ENCODE data around the gene POU3F1.

POU3F1 gene

GRCh38 chr1:38084113-38084512 is 37.5 kb upstream of the POU3F1 start:
- H3K9me2 ChIP-seq (ENCODE audit: low read depth, low read length): no peaks in the 10 kb centered on the region
- no peak overlapping the region for H3K4me3 ChIP-seq (ENCODE audit: low read depth, low read length, poor library complexity, severe bottlenecking)
- TF ChIP-seq CTCF (IDR thresholded peaks at IDR 0.05; ENCODE audit: low read length): no peak
- no peak for TF ChIP-seq EZH2 (IDR thresholded peaks at IDR 0.05; ENCODE audit: borderline replicate concordance, low read length)
- H3K9ac ChIP-seq (ENCODE audit: low read length): no peak overlapping the region
- H2AFZ ChIP-seq (ENCODE audit: low read length): no peak overlapping the region
- no peaks in the 10 kb centered on the region for H3K79me2 ChIP-seq (ENCODE audit: insufficient read depth, low read length)
- no peaks in the 10 kb centered on the region for H3K36me3 ChIP-seq (ENCODE audit: insufficient read depth, low read length)
- H3K4me1 ChIP-seq (ENCODE audit: insufficient read depth, low read length, severe bottlenecking): no peaks in the 10 kb centered on the region
- H3F3A ChIP-seq (ENCODE audit: insufficient read depth, low read length): no peaks in the 10 kb centered on the region
- no peak overlapping the region for H3K27ac ChIP-seq (ENCODE audit: low read depth, low read length, poor library complexity, severe bottlenecking)
- H3K9me3 ChIP-seq (ENCODE audit: low read length): no peaks in the 10 kb centered on the region
- H3K27me3 ChIP-seq (ENCODE audit: insufficient read depth, low read length): 0 out of 2 replicates have a peak, but pooled peaks cover 4% of the 10 kb centered on the region
- no peak overlapping the region for H3K4me2 ChIP-seq (ENCODE audit: low read length)
- no peaks in the 10 kb centered on the region for H4K20me1 ChIP-seq (ENCODE audit: insufficient read depth, low read length)

GRCh38 chr1:38083541-38083940 is 36.9 kb upstream of the POU3F1 start:
- Histone ChIP-seq H3K27ac (ENCODE audit: low read depth, low read length, poor library complexity, severe bottlenecking) (no peak overlapping the region), H3F3A (ENCODE audit: insufficient read depth, low read length) (no peaks in the 10 kb centered on the region), H4K20me1 (ENCODE audit: insufficient read depth, low read length) (no peaks in the 10 kb centered on the region), H3K9me2 (ENCODE audit: low read depth, low read length) (no peaks in the 10 kb centered on the region), H2AFZ (ENCODE audit: low read length) (no peak overlapping the region), H3K27me3 (ENCODE audit: insufficient read depth, low read length) (0 out of 2 replicates have a peak, but pooled peaks cover 4% of the 10 kb centered on the region), H3K9me3 (ENCODE audit: low read length) (no peaks in the 10 kb centered on the region), H3K4me3 (ENCODE audit: low read depth, low read length, poor library complexity, severe bottlenecking) (no peak overlapping the region), H3K9ac (ENCODE audit: low read length) (no peak overlapping the region), H3K4me1 (ENCODE audit: insufficient read depth, low read length, severe bottlenecking) (no peaks in the 10 kb centered on the region), H3K79me2 (ENCODE audit: insufficient read depth, low read length) (no peaks in the 10 kb centered on the region), H3K36me3 (ENCODE audit: insufficient read depth, low read length) (no peaks in the 10 kb centered on the region), H3K4me2 (ENCODE audit: low read length) (no peak overlapping the region)
- TF ChIP-seq CTCF (IDR thresholded peaks at IDR 0.05; ENCODE audit: low read length): no peak
- TF ChIP-seq EZH2 (IDR thresholded peaks at IDR 0.05; ENCODE audit: borderline replicate concordance, low read length): no peak

- Histone ChIP-seq H3K4me3 (ENCODE audit: low read depth, low read length, poor library complexity, severe bottlenecking) (no peak overlapping the region), H3K36me3 (ENCODE audit: insufficient read depth, low read length) (no peaks in the 10 kb centered on the region), H3K9ac (ENCODE audit: low read length) (no peak overlapping the region), H2AFZ (ENCODE audit: low read length) (no peak overlapping the region), H4K20me1 (ENCODE audit: insufficient read depth, low read length) (no peaks in the 10 kb centered on the region), H3F3A (ENCODE audit: insufficient read depth, low read length) (no peaks in the 10 kb centered on the region), H3K4me2 (ENCODE audit: low read length) (no peak overlapping the region), H3K9me3 (ENCODE audit: low read length) (no peaks in the 10 kb centered on the region), H3K9me2 (ENCODE audit: low read depth, low read length) (no peaks in the 10 kb centered on the region), H3K79me2 (ENCODE audit: insufficient read depth, low read length) (no peaks in the 10 kb centered on the region), H3K27ac (ENCODE audit: low read depth, low read length, poor library complexity, severe bottlenecking) (no peak overlapping the region), H3K4me1 (ENCODE audit: insufficient read depth, low read length, severe bottlenecking) (no peaks in the 10 kb centered on the region), H3K27me3 (ENCODE audit: insufficient read depth, low read length) (0 out of 2 replicates have a peak, but pooled peaks cover 4% of the 10 kb centered on the region)
- TF ChIP-seq CTCF (IDR thresholded peaks at IDR 0.05; ENCODE audit: low read length) (no peak), EZH2 (IDR thresholded peaks at IDR 0.05; ENCODE audit: borderline replicate concordance, low read length) (no peak)
Measured at GRCh38 chr1:38082769-38083263, 36.2 kb upstream of the POU3F1 start.
